Neural cell (in vitro differentiated cells): ENCODE results near the gene DLST. TPM values are rescaled to one million over a fixed set of nuclear protein-coding genes. Genes with fewer than 3 reads are reported as not detected.
A peak's percentile ranks its signal among the peaks of the same experiment; 100 is the strongest.

Source experiments
- H2AFZ ChIP-seq: fragments of 200-600, 300-800 bp; sonication (generic), shearing (Covaris generic); 2 replicates; pipeline ENCODE4 v1.6.0; 2014; ENCODE audit warnings: low read depth, mild to moderate bottlenecking, antibody characterized with exemption, low read length, moderate library complexity
- H3F3A ChIP-seq: fragments of 200-600 bp; shearing (Covaris generic); 2 replicates; pipeline ENCODE4 v1.6.1; 2016; ENCODE audit warnings: mild to moderate bottlenecking, moderate library complexity, mixed read lengths, antibody characterized with exemption, low read length; ENCODE audit not compliant: insufficient read depth, poor library complexity, severe bottlenecking
- H3K27ac ChIP-seq: fragments of 200-600, 300-800 bp; sonication (generic), shearing (Covaris generic); 2 replicates; pipeline ENCODE4 v1.5.1; 2014; ENCODE audit warnings: mild to moderate bottlenecking, low read length, moderate library complexity
- H3K27me3 ChIP-seq: fragments of 300-800, 200-600 bp; sonication (generic), shearing (Covaris generic); 2 replicates; pipeline ENCODE4 v1.6.0; 2014; ENCODE audit warnings: mild to moderate bottlenecking, low read depth, low read length, moderate library complexity; ENCODE audit not compliant: insufficient read depth
- H3K36me3 ChIP-seq: fragments of 300-800, 200-600 bp; sonication (generic), shearing (Covaris generic); 2 replicates; pipeline ENCODE4 v1.5.1; 2014; ENCODE audit warnings: mild to moderate bottlenecking, antibody characterized with exemption, low read length, moderate library complexity; ENCODE audit not compliant: insufficient read depth
- H3K4me2 ChIP-seq: fragments of 300-800, 200-600 bp; sonication (generic), shearing (Covaris generic); 2 replicates; pipeline ENCODE4 v1.6.0; 2014; ENCODE audit warnings: mild to moderate bottlenecking, low read length
- H3K4me3 ChIP-seq: fragments of 300-800, 200-600 bp; sonication (generic), shearing (Covaris generic); 2 replicates; pipeline ENCODE4 v1.5.1; 2014; ENCODE audit warnings: mild to moderate bottlenecking, low read length, moderate library complexity
- H3K79me2 ChIP-seq: fragments of 200-600 bp; shearing (Covaris generic); replicated peaks from 2 replicates; pipeline ENCODE4 v1.6.0; 2014; ENCODE audit warnings: mild to moderate bottlenecking, low read length, moderate library complexity; ENCODE audit not compliant: insufficient read depth
- H3K9ac ChIP-seq: fragments of 300-800, 200-600 bp; sonication (generic), shearing (Covaris generic); 2 replicates; pipeline ENCODE4 v1.6.1; 2016; ENCODE audit warnings: mild to moderate bottlenecking, low read length, mixed read lengths
- H3K9me2 ChIP-seq: fragments of 200-600 bp; shearing (Covaris generic); 2 replicates; pipeline ENCODE4 v1.6.1; 2016; ENCODE audit warnings: mild to moderate bottlenecking, low read length, mixed read lengths; ENCODE audit not compliant: insufficient read depth
- H3K9me3 ChIP-seq: fragments of 200-600, 300-800 bp; sonication (generic), shearing (Covaris generic); 2 replicates; pipeline ENCODE4 v1.6.1; 2016; ENCODE audit warnings: mild to moderate bottlenecking, mixed run types, low read length, moderate library complexity, mixed read lengths
- H4K20me1 ChIP-seq: fragments of 200-600 bp; shearing (Covaris generic); 2 replicates; pipeline ENCODE4 v1.6.1; 2016; ENCODE audit warnings: mild to moderate bottlenecking, mixed run types; ENCODE audit not compliant: insufficient read depth
- CTCF ChIP-seq: fragments of 450-650 bp; IDR thresholded peaks from 2 replicates; pipeline ENCODE4 v1.5.1; 2014; ENCODE audit warnings: antibody characterized with exemption, mild to moderate bottlenecking, moderate library complexity; ENCODE audit not compliant: poor library complexity, severe bottlenecking
- EP300 ChIP-seq: fragments of 450-650 bp; conservative IDR thresholded peaks from 2 replicates; pipeline ENCODE4 v1.6.1; 2014; ENCODE audit warnings: antibody characterized with exemption, mild to moderate bottlenecking, moderate library complexity; ENCODE audit not compliant: poor library complexity, severe bottlenecking
- EZH2 ChIP-seq: fragments of 200-600, 300-800 bp; shearing (Covaris generic), sonication (generic); IDR thresholded peaks from 2 replicates; pipeline ENCODE4 v1.6.1; 2014; ENCODE audit warnings: antibody characterized with exemption, low read length, borderline replicate concordance, mild to moderate bottlenecking; ENCODE audit not compliant: insufficient read depth, poor library complexity, severe bottlenecking
- MXI1 ChIP-seq: fragments of 450-650 bp; conservative IDR thresholded peaks from 2 replicates; pipeline ENCODE4 v1.6.1; 2014; ENCODE audit warnings: antibody characterized with exemption, mild to moderate bottlenecking; ENCODE audit not compliant: poor library complexity, severe bottlenecking
- POLR2AphosphoS5 ChIP-seq: IDR thresholded peaks from 2 replicates; pipeline ENCODE4 v1.6.1; 2012
- RAD21 ChIP-seq: fragments of 450-650 bp; conservative IDR thresholded peaks from 2 replicates; pipeline ENCODE4 v1.6.1; 2014; ENCODE audit warnings: antibody characterized with exemption, mild to moderate bottlenecking, moderate library complexity
- REST ChIP-seq: IDR thresholded peaks from 2 replicates; pipeline ENCODE4 v1.6.1; 2012; ENCODE audit warnings: borderline replicate concordance
- SMC3 ChIP-seq: fragments of 450-650 bp; conservative IDR thresholded peaks from 2 replicates; pipeline ENCODE4 v1.6.1; 2014; ENCODE audit warnings: antibody characterized with exemption, mild to moderate bottlenecking, moderate library complexity; ENCODE audit not compliant: poor library complexity
- TAF1 ChIP-seq: IDR thresholded peaks from 2 replicates; pipeline ENCODE4 v1.6.1; 2012; ENCODE audit warnings: low read depth
- polyA plus RNA-seq: library from polyadenylated mRNA; depleted of rRNA; stranded (reverse); fragments of >200 nt; gene quantifications from 2 replicates; pipeline ENCODE4 v1.2.3, GENCODE V29; 2014

Gene DLST
- polyA plus RNA-seq, 1 donor from 2014 or later = 59.7 TPM

- no peak overlapping the region for H3K27ac ChIP-seq
- no peaks in the 10 kb centered on the region for H3K9me3 ChIP-seq
- H3K36me3 ChIP-seq = no peaks in the 10 kb centered on the region
- H3F3A ChIP-seq = no peaks in the 10 kb centered on the region
- no peak overlapping the region for H3K4me2 ChIP-seq
- H3K79me2 ChIP-seq = no peaks in the 10 kb centered on the region
- no peak overlapping the region for H3K9ac ChIP-seq
- H3K9me2 ChIP-seq = no peaks in the 10 kb centered on the region
- no peaks in the 10 kb centered on the region for H4K20me1 ChIP-seq
- H3K4me3 ChIP-seq = no peak overlapping the region
- no peak overlapping the region for H2AFZ ChIP-seq
- no peak for TF ChIP-seq REST
- no peak for TF ChIP-seq TAF1
- TF ChIP-seq RAD21 = peak; percentile 71
- TF ChIP-seq POLR2AphosphoS5 = no peak
- no peak for TF ChIP-seq EZH2
- peak; percentile 78 for TF ChIP-seq CTCF
- no peak for TF ChIP-seq EP300
- TF ChIP-seq SMC3 = peak; percentile 73
- TF ChIP-seq MXI1 = no peak
- no peaks in the 10 kb centered on the region for H3K27me3 ChIP-seq
Observed at GRCh38 chr14:74860899-74861733, 20.6 kb upstream of the DLST start.

GRCh38 chr14:74861734-74862090, 20.0 kb upstream of the DLST start:
- Histone ChIP-seq H3K9me3 (no peaks in the 10 kb centered on the region), H4K20me1 (no peaks in the 10 kb centered on the region), H3K27me3 (no peaks in the 10 kb centered on the region), H3K4me3 (no peak overlapping the region), H3K9me2 (no peaks in the 10 kb centered on the region), H2AFZ (no peak overlapping the region), H3F3A (no peaks in the 10 kb centered on the region), H3K9ac (no peak overlapping the region), H3K27ac (no peak overlapping the region), H3K79me2 (no peaks in the 10 kb centered on the region), H3K36me3 (no peaks in the 10 kb centered on the region), H3K4me2 (no peak overlapping the region)
- TF ChIP-seq TAF1 (no peak), SMC3 (no peak), RAD21 (no peak), EP300 (no peak), MXI1 (no peak), POLR2AphosphoS5 (no peak), CTCF (no peak)
